GM12865 (cell line): Measurements from ENCODE around the gene C7orf25.

Experiments
- DNase-seq: peaks from one replicate; pipeline ENCODE4 v3.0.0; 2010; ENCODE audit warnings: low read depth
- H3K4me3 ChIP-seq: 2 replicates; pipeline ENCODE4 v1.5.1; 2011; ENCODE audit warnings: mild to moderate bottlenecking, low read depth, low read length, control low read depth
- TF ChIP-seq, protein P1 (sequence below): IDR thresholded peaks from 2 replicates; pipeline ENCODE4 v1.5.1; 2011; ENCODE audit warnings: low read length, control low read depth, low read depth, inconsistent platforms; ENCODE audit not compliant: insufficient read depth; ENCODE audit errors: missing control alignments

The C7orf25 gene

DNA sequence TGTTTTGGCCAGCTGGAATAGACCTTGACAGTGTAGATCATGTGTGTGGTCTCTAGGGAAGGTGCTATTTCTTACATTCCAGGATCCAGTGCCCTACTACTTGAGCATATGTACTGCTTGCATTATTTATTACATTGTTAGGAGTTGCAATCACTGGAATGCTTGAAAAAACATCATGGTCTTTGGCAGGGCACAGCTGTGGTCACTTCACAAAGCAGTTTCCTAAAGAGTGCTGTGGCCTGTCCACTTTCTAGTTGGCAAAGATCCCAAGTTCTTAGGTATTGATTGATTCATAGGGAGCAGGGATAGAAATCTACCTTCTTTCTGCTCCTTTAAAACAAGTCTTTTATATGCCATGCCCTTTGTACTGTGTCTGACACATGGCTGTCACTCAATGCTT, 4.6 kb downstream of the C7orf25 start:
- no peak for DNase-seq
- H3K4me3 ChIP-seq = no peak overlapping the region
- TF ChIP-seq, protein P1, sequence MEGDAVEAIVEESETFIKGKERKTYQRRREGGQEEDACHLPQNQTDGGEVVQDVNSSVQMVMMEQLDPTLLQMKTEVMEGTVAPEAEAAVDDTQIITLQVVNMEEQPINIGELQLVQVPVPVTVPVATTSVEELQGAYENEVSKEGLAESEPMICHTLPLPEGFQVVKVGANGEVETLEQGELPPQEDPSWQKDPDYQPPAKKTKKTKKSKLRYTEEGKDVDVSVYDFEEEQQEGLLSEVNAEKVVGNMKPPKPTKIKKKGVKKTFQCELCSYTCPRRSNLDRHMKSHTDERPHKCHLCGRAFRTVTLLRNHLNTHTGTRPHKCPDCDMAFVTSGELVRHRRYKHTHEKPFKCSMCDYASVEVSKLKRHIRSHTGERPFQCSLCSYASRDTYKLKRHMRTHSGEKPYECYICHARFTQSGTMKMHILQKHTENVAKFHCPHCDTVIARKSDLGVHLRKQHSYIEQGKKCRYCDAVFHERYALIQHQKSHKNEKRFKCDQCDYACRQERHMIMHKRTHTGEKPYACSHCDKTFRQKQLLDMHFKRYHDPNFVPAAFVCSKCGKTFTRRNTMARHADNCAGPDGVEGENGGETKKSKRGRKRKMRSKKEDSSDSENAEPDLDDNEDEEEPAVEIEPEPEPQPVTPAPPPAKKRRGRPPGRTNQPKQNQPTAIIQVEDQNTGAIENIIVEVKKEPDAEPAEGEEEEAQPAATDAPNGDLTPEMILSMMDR = no peak

DNA sequence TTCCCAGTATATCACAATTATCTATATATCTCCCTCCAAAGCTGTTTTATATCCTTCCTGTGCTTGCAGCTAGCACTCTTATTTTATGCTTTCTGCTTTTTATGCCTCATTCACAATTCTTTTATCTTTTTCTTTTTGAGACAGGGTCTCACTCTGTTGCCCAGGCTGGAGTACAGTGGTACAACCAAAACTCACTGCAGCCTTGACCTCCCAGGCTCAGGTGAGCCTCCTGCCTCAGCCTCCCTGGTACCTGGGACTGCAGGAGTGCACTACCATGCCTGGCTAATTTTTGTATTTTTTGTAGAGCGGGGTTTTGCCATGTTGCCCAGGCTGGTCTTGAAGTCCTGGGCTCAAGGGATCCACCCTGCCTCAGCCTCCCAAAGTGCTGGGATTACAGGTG, 5.7 kb downstream of the C7orf25 start:
- H3K4me3 ChIP-seq = no peak overlapping the region
- TF ChIP-seq, protein P1 = no peak
- no peak for DNase-seq

DNA sequence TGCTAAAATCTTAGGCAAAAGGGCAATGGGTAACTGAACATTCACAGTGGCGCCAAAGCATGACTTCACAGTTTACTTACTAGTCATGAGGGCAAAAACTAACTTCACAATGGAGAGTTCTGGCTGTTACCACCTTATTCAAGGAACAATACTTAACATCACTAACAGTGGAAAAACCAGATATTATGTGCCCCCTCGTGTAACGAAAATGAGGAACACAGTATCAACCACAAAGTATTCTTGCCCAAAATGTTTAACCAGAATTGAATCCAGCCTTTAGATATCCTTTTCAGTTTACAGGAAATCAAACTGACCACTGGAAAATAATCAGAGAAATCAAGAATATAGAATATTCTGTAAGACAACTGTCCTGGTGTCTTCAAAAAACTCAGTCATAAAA, 9.5 kb downstream of the C7orf25 start:
- TF ChIP-seq, protein P1 = no peak
- DNase-seq = no peak
- H3K4me3 ChIP-seq = no peak overlapping the region

DNA sequence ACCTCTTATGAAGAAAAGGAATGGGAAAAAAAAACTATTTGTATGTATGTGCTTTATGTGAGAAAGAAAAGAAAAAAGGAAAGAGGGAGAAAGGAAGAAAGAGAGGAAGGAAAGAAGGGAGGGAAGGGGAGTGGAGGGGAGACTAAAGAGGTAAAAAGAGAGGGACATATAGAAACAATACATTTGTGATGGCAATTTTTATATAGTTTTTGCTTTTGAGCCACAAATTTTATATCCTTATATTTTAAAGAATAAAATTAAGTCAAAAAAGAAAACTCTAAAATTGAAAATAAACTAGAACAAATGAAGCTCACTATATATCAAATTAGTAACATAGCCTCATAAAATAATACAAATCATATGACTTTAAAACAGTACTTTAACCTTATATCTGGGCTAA, 11.0 kb downstream of the C7orf25 start:
- no peak overlapping the region for H3K4me3 ChIP-seq
- TF ChIP-seq, protein P1 = no peak
- no peak for DNase-seq

DNA sequence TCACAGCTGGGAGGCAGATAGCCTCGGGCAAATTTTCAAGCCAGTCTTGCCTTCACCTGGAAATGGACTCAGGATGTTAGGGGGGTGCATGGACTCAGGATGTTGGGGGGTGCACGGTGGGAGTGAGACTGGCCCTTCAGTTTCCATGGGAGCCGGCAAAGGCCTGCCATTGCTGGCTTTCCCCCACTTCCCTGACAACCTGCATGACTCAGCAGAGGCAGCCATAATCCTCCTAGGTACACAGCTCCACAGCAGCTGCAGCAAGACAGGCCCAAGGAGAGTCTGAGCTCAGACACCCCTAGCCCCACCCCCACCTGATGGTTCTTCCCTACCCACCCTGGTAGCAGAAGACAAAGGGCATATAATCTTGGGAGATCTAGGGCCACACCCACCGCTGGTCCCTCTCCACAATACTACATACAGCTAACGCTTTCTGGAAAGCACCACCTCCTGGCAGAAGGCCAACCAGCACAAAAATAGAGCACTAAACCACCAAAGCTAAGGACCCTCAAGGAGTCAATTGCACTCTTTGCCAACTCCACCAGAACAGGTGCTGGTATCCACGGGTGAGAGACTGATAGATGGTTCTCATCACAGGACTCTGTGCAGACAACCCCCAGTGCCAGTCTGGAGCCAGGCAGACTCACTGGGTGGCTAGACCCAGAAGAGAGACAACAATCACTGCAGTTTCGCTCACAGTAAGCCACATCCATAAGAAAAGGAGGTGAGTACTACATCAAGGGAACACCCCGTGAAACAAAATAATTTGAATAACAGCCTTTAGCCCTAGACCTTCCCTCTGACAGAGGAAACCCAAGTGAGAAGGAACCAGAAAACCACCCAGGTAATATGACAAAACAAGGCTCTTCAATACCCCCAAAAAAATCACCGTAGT, 18.3 kb downstream of the C7orf25 start:
- no peak for DNase-seq
- no peak overlapping the region for H3K4me3 ChIP-seq
- TF ChIP-seq, protein P1 = no peak

DNA sequence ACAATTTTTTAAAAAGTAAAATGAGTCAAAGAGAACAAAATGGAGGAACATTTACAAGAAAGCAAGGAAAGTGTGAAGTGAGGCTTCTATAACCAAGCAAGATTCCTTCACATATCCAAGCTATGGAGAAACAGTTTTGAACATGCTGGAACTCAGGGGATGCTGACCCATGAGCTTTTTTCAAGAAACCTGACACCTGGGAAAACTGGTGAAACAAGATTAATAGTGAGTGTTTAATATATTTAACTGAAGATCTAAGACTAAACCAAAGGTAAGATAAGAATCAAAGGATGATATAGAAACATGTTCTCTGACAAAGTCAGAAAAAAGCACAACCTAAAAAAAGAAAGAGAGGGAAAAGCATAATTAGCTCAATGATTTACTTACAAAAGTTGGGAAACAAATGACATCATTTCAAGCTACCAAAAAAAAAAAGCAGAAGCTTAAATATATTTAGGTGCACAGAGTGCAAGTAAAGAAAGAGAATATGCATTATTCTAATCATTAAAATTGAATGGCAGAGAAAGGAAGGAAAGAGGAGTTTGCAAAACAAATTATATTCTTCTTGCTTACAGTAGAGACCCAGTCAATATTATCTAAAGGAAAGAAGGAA, 24.9 kb downstream of the C7orf25 start:
- DNase-seq = no peak
- H3K4me3 ChIP-seq = no peak overlapping the region
- TF ChIP-seq, protein P1 = no peak
